Activated CD4-positive, alpha-beta T cell treated with anti-CD3 and anti-CD28 coated beads, Interleukin-2, amount 10 ng/mL, durations not matched to agents 24 days and 14 days (primary cell): ENCODE data around the gene ITK. TPM values are rescaled to one million over a fixed set of nuclear protein-coding genes. Genes with fewer than 3 reads are reported as not detected.
"Not testable (repeated sequence)": the region's sequence is repeated elsewhere in the genome, so short reads cannot be mapped to it uniquely, and the experiment has no call there.

Source experiments
- DNase-seq: peaks from one replicate; pipeline ENCODE4 v3.0.0; 2022
- H3K27ac Mint-ChIP-seq: one replicate; pipeline ENCODE4 v1.8.0; 2022; ENCODE audit warnings: mild to moderate bottlenecking, mixed read lengths
- H3K27me3 Mint-ChIP-seq: one replicate; pipeline ENCODE4 v1.8.0; 2022; ENCODE audit warnings: mixed read lengths
- H3K36me3 Mint-ChIP-seq: one replicate; pipeline ENCODE4 v1.8.0; 2022; ENCODE audit warnings: low read depth, mild to moderate bottlenecking, mixed read lengths
- H3K4me1 Mint-ChIP-seq: one replicate; pipeline ENCODE4 v1.8.0; 2021; ENCODE audit warnings: mixed read lengths
- H3K4me3 Mint-ChIP-seq: one replicate; pipeline ENCODE4 v1.8.0; 2022; ENCODE audit warnings: mild to moderate bottlenecking, moderate library complexity, mixed read lengths
- H3K9me3 Mint-ChIP-seq: one replicate; pipeline ENCODE4 v1.8.0; 2021; ENCODE audit warnings: mixed read lengths
- intact Hi-C: fragments of 100-400 bp; cut with micrococcal nuclease; formaldehyde crosslinking; loops from one replicate; pipeline ENCODE4 v1.15.1; 2023
- total RNA-seq: library from RNA; stranded (reverse); gene quantifications from 2 replicates; pipeline ENCODE4 v1.2.3, GENCODE V29; 2022

Gene ITK
- total RNA-seq, 1 donor from 2014 or later: 230 TPM

DNA sequence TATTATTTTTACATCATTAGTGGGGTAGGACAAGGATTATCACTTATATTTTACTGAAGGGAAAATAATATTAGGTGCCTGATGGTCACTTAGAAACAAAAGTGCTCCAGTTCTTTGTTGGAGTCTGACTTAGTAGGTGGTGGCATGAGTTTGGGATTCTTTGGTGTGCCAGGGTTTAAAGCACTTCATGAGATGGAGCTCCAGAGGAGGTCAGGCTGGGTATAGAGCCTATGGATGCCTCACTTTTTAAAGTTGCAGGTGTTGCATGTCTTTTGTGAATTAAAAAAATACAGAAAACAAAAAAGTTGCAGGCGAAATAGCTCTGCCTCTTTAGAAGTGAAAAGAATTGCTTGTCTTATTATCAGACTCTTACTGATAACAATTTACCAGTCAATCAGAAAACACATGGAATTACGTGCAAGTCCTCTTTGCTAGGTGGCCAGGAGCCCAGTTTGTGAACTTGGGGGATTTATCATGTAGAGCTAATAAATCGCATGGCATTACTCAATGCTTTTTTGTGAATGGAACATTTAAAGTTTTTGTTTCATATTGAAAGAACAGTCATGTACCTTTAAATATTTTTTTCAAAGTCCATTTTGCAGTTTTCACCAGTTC is 1.6 kb downstream of the ITK start:
- DNase-seq: no peak
- H3K9me3 Mint-ChIP-seq: no peaks in the 10 kb centered on the region
- H3K4me3 Mint-ChIP-seq: peak overlapping the region; percentile 98
- no peaks in the 10 kb centered on the region for H3K27me3 Mint-ChIP-seq
- peaks cover 47% of the 10 kb centered on the region for H3K4me1 Mint-ChIP-seq
- H3K36me3 Mint-ChIP-seq: peaks cover 63% of the 10 kb centered on the region
- intact Hi-C loops: loop anchor here (5.0 to 10.0 kb wide), 2 partner anchors 35 to 77 kb away; partner anchors contain the start of gene HAVCR2
- peak overlapping the region; percentile 99 for H3K27ac Mint-ChIP-seq

DNA sequence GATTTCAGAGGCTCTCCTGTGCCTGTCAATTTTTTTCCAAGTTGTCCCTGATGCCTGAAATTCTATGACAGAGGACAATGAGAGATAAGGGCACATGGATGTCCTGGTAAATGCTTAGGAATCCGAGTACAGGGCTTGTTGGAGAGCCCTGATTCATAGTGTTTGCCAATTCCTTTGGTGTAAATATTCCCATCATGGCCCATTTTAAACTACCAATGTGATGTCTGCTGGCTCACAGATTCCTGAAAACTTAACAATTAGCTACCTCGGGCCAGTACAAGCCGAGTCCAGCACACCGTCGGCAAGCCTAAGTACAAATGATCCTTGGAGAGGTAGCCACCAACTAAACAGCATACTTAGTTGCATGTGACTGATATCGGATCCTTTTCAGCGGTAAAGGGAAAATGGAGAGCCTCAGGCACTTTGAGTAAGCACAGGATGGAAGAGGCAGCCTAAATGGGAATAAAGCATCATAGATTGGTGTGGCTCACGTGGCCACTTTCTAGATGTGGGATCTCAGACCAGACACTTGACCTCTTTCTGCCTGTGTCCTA is 3.6 kb downstream of the ITK start:
- Mint-ChIP-seq H3K36me3 (peaks cover 77% of the 10 kb centered on the region), H3K27ac (peak overlapping the region; percentile 89), H3K4me3 (peak overlapping the region; percentile 83), H3K4me1 (peaks cover 47% of the 10 kb centered on the region), H3K9me3 (no peaks in the 10 kb centered on the region), H3K27me3 (no peaks in the 10 kb centered on the region)
- intact Hi-C loops: loop anchor here (5.0 to 10.0 kb wide), 2 partner anchors 37 to 79 kb away; partner anchors contain the start of gene HAVCR2
- no peak for DNase-seq

DNA sequence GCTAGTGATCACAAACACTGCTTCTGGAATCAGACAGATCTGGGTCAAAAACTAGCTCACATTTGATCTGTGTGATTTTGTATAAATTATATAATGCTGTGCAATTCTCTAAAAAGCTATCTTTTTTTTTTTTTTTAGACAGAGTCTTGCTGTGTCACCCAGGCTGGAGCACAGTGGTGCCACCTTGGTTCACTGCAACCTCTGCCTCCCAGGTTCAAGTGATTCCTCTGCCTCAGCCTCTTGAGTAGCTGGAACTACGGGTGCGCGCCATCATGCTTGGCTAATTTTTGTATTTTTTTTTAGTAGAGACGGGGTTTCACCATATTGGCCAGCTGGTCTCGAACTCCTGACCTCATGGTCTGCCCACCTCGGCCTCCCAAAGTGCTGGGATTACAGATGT is 4.5 kb downstream of the ITK start:
- H3K4me1 Mint-ChIP-seq: peaks cover 43% of the 10 kb centered on the region
- not testable (repeated sequence) for DNase-seq, H3K27me3 Mint-ChIP-seq, H3K9me3 Mint-ChIP-seq
- peaks cover 84% of the 10 kb centered on the region for H3K36me3 Mint-ChIP-seq
- intact Hi-C loops: loop anchor here (10.0 kb wide), 1 partner anchor 80 kb away; the partner anchor contains the start of gene HAVCR2
- H3K27ac Mint-ChIP-seq: peak overlapping the region; percentile 89
- H3K4me3 Mint-ChIP-seq: peak overlapping the region; percentile 83

DNA sequence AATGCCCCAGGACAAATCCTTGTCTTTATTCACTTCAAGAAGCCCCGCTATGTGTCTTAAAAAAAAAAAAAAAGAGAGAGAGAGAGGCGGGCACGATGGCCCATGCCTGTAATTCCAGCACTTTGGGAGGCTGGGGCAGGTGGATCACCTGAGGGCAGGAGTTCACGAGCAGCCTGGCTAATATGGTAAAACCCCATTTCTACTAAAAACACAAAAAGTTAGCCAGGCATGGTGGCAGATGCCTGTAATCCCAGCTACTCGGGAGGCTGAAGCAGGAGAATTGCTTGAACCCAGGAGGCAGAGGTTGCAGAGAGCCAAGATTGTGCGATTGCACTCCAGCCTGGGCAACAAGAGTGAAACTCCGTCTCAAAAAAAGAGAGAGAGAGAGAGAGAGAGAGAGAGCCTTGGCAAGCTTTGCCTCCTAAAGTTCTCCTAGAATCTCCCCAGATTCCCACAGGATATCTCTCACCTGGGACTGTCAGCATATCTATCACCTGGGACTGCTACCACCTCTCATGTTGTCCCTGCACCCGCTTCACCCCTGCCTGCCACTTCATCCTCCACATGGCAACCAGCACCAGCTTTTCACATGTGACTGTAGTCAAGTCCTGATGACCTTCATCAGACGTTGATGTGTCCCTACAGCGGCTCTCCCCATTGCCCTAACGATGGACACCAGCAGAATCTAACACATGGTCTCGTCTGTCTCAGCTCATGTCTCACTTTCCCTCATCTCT is 5.8 kb downstream of the ITK start:
- intact Hi-C loops: loop anchor here (10.0 kb wide), 1 partner anchor 82 kb away; the partner anchor contains the start of gene HAVCR2
- peak overlapping the region; percentile 92 for H3K27ac Mint-ChIP-seq
- H3K9me3 Mint-ChIP-seq: no peaks in the 10 kb centered on the region
- peak overlapping the region; percentile 83 for H3K4me3 Mint-ChIP-seq
- H3K27me3 Mint-ChIP-seq: no peaks in the 10 kb centered on the region
- H3K36me3 Mint-ChIP-seq: peaks cover 87% of the 10 kb centered on the region
- DNase-seq: peak; percentile 72
- peaks cover 51% of the 10 kb centered on the region for H3K4me1 Mint-ChIP-seq

DNA sequence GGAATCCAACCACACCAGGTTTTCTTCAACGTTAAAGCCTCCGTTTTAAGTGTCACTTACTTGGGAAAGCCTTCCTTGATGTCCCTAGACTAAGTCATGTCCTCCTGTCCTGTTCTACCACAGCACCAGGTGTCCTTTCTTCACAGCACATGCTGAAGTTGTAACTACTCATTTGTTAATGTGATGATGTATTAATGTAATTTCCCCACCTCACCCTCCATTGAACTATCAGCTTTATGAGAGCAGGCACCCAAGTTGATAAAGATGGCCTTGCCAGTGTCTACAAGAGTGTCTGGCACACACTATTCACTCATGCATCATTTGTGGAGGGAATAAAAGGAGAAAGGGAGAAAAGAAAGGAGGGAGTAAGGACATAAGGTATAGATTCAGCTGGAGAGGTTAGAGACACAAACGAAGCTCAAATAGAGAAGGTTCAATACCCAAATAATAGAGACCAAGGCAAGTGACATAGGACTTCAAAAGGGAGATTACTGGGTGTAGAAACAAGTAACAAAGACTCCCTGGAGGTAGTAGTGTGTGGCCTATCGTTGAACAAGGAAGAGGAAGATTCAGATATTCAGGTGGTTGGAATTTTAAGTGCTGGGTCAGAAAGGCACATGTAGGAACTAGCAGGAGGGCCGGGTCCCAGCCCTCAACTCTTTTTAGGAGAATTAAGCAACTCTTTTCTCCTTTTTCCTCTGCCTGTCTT is 6.6 kb downstream of the ITK start:
- intact Hi-C loops: loop anchor here (10.0 kb wide), 1 partner anchor 82 kb away; the partner anchor contains the start of gene HAVCR2
- Mint-ChIP-seq H3K36me3 (peaks cover 86% of the 10 kb centered on the region), H3K4me1 (peaks cover 56% of the 10 kb centered on the region), H3K27me3 (no peaks in the 10 kb centered on the region), H3K4me3 (peak overlapping the region; percentile 83), H3K9me3 (peaks cover 3% of the 10 kb centered on the region), H3K27ac (peak overlapping the region; percentile 92)
- DNase-seq: no peak

DNA sequence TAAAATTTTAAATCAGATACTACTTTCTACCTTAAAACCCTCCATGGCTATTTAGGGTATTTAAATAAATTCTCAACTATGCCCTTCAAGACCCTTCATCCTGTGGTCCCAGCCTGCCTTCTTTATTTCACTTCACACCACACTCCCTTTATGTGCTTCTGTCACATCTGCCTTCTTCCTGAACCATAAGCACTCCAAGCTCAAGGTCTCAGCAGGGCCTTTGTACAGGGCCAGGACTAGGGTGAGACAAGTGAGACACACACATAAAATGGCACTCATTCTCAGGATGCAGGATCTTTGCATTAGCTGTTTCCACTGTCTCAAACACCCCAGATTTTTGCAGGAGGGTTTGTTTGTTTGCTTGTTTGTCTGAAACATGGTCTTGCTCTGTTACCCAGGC is 7.6 kb downstream of the ITK start:
- intact Hi-C loops: loop anchor here (2.0 to 10.0 kb wide), 3 partner anchors 15 to 83 kb away; partner anchors contain the start of gene HAVCR2
- H3K27me3 Mint-ChIP-seq: no peaks in the 10 kb centered on the region
- peak overlapping the region; percentile 83 for H3K4me3 Mint-ChIP-seq
- peaks cover 64% of the 10 kb centered on the region for H3K4me1 Mint-ChIP-seq
- H3K27ac Mint-ChIP-seq: peak overlapping the region; percentile 92
- no peak for DNase-seq
- H3K9me3 Mint-ChIP-seq: peaks cover 3% of the 10 kb centered on the region
- peaks cover 87% of the 10 kb centered on the region for H3K36me3 Mint-ChIP-seq

DNA sequence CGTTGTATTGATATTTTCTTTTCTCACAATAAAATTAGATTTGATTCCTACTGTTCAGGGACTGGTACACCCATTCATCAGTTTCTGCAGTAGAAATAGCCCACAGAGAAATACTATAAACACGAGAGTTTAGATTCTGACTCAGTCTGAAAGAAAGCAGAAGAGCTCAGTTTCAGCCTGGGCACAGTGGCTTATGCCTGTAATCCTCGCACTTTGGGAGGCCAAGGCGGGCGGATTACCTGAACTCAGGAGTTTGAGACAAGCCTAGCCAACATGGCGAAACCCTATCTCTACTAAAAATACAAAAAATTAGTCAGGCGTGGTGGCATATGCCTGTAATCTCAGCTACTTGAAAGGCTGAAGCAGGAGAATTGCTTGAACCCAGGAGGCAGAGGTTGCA is 8.6 kb downstream of the ITK start:
- Mint-ChIP-seq H3K36me3 (peaks cover 86% of the 10 kb centered on the region), H3K4me3 (peak overlapping the region; percentile 83), H3K9me3 (peaks cover 3% of the 10 kb centered on the region), H3K27me3 (no peaks in the 10 kb centered on the region), H3K4me1 (peaks cover 70% of the 10 kb centered on the region), H3K27ac (peak overlapping the region; percentile 92)
- DNase-seq: peak; percentile 76
- intact Hi-C loops: loop anchor here (1.0 to 10.0 kb wide), 5 partner anchors 9 to 84 kb away; partner anchors contain the start of genes HAVCR2 and ITK

DNA sequence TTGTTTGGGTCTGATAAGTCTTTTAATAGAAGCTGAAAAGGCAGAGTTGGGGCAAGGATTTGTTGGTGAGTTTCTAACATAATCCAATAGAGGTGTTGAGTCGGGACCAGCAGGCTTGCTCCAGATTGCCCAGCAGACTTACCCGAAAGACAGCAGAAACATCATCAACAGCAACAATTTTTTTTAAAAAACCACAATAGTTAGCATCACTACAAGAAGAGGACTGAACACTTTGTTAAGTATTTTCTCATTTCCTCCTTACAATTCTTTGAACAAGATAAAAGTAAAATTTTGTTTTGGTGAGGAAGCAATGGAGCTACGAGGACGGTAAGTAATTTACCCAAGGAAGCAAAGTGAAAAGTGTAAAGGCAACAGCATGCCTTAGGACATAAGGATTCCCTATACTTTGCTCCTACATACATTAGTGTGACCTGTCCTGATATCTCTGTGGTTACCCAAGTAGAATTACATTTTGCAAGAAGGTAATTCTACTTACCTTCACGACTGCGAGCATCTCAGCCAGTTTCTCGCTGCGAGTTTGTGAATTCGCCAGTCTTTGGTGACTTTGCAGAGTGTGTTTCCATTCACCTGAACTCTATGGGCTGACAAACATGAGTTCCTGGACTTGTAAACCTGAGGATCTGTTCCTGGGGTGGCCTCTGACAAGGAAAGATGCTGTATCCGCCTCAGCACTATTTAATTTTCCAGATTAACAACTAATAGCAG is 13.2 kb downstream of the ITK start:
- Mint-ChIP-seq H3K9me3 (peaks cover 3% of the 10 kb centered on the region), H3K36me3 (peaks cover 76% of the 10 kb centered on the region), H3K27me3 (no peaks in the 10 kb centered on the region), H3K27ac (peak overlapping the region; percentile 92), H3K4me3 (peak overlapping the region; percentile 81), H3K4me1 (peaks cover 74% of the 10 kb centered on the region)
- peak; percentile 80 for DNase-seq
- intact Hi-C loops: no loop called here

DNA sequence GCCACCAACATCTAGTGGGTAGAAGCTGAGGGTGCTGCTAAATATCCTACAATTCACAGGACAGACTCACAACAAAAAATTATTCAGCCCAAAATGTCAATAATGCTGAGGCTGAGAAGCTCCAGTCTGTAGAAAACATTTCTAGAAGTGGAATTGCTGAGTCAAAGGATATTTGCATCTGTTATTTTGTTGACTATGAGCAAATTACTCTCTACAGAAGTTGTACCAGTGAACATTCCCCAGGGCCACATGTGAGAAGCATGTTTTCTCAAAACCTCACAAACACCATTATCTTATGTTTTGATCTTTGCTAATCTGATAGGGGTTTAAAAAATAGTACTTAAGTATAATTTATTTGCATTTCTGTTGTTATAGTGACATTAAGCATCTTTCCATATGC is 15.4 kb downstream of the ITK start:
- intact Hi-C loops: no loop called here
- H3K9me3 Mint-ChIP-seq: peaks cover 3% of the 10 kb centered on the region
- peak; percentile 71 for DNase-seq
- H3K4me1 Mint-ChIP-seq: peaks cover 78% of the 10 kb centered on the region
- H3K27me3 Mint-ChIP-seq: no peaks in the 10 kb centered on the region
- H3K27ac Mint-ChIP-seq: peak overlapping the region; percentile 92
- H3K4me3 Mint-ChIP-seq: peak overlapping the region; percentile 66
- peaks cover 78% of the 10 kb centered on the region for H3K36me3 Mint-ChIP-seq

DNA sequence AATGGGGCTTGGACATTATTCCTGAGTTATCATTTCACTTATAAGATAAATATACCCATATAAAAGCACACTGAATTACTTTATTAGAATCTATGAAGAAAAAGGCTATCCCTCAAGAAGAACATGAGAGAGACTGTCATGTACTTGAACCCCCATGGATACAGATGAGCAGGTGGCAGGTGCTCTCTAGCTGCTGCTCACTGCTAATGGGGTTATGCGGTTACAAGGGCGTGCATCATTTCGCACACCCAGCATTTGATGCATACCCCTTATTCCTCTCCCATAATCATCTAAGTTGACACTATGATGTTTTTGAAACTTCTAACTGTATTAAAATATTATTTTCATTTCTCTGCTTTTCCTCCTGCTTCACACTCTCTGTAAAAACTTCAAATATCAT is 16.4 kb downstream of the ITK start:
- Mint-ChIP-seq H3K9me3 (peaks cover 1% of the 10 kb centered on the region), H3K4me3 (peak overlapping the region; percentile 66), H3K27ac (peak overlapping the region; percentile 88), H3K27me3 (no peaks in the 10 kb centered on the region), H3K4me1 (peaks cover 80% of the 10 kb centered on the region), H3K36me3 (peaks cover 79% of the 10 kb centered on the region)
- DNase-seq: no peak
- intact Hi-C loops: no loop called here

DNA sequence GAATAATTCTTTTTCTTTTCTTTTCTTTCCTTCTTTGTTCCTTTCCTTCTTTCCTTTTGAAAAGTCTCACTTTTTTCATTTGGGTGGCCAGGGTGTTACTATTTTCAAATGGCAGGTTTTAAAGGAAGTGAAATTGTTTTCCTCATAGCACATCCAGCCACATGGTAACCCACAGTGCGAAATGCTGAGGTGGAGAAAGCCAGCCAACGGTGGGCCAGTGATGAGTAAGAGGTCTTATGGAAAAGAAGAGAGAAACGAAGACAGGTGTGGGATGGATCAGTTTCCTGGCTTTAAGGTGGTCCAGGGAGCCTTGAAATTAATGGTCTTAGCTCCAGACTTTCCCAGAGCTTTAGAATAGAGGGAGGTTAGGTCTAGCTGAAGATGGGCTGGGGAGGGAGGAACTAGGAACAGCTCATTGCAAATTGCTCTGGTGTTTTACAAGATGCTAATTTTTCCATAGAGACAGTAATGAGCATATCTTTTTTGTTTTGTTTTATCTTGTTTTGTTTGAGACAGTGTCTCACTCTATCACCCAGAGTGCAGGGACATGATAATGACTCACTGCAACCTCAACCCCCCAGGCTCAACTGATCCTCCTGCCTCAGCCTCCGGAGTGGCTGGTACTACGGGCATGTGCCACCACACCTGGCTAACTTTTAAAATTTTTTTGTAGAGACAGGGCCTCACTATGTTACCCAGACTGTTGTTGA is 17.8 kb downstream of the ITK start:
- Mint-ChIP-seq H3K27me3 (no peaks in the 10 kb centered on the region), H3K27ac (peak overlapping the region; percentile 96), H3K9me3 (no peaks in the 10 kb centered on the region), H3K36me3 (peaks cover 77% of the 10 kb centered on the region), H3K4me1 (peaks cover 80% of the 10 kb centered on the region), H3K4me3 (peak overlapping the region; percentile 69)
- intact Hi-C loops: loop anchor here (1.0 to 2.0 kb wide), 7 partner anchors 9 to 49 kb away; partner anchors contain the start of gene ITK
- peak; percentile 82 for DNase-seq

DNA sequence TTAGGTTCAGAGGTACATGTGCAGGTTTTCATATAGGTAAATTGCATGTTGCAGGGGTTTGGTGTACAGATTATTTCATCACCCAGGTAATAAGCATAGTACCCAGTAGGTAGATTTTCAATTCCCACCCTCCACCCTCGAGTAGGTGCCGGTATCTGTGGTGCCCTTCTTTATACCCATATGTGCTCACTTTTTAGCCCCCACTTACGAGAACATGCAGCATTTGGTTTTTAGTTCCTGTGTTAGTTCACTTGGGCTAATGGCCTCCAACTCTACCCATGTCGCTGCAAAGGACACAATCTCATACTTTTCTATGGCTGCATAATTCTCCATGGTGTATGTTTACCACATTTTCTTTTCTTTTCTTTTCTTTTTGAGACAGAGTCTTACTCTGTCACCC is 21.2 kb downstream of the ITK start:
- no peak for DNase-seq
- Mint-ChIP-seq H3K4me3 (peak overlapping the region; percentile 80), H3K9me3 (no peaks in the 10 kb centered on the region), H3K27me3 (no peaks in the 10 kb centered on the region), H3K27ac (peak overlapping the region; percentile 91), H3K4me1 (peaks cover 79% of the 10 kb centered on the region), H3K36me3 (peaks cover 72% of the 10 kb centered on the region)
- intact Hi-C loops: loop anchor here (1.0 kb wide), 1 partner anchor 11 kb away; no protein-coding TSS in a partner anchor
